GM12878 (cell line): Measurements from ENCODE around the gene PDGFA. TPM values are rescaled to one million over a fixed set of nuclear protein-coding genes. Genes with fewer than 3 reads are reported as not detected.

Source experiments
- ATAC-seq: fragments of 200-7000 bp; cut with Tn5 transposase; 3 replicates; pipeline ENCODE4 v1.9.1; 2020; ENCODE audit warnings: mild to moderate bottlenecking, moderate library complexity
- BruUV-seq: library from RNA; stranded (reverse); fragments of 400-500 nt; replicated peaks from 2 replicates; lab custom pipeline; 2021; lab: Mats Ljungman, UMichigan
- CTCF ChIA-PET: fragments of 300-600 bp; sonication (Branson Sonifier 250); formaldehyde crosslinking; extraction: SDS; loops from one replicate; lab custom pipeline; 2021; ENCODE audit warnings: inconsistent platforms; lab: Yijun Ruan, JAX
- POLR2A ChIA-PET: fragments of 350-600 bp; formaldehyde crosslinking; extraction: SDS; loops from one replicate; lab custom pipeline; 2021; ENCODE audit warnings: inconsistent platforms; lab: Charles Lee
- RAD21 ChIA-PET: fragments of 300-600 bp; sonication (Branson Sonifier 250); formaldehyde crosslinking; loops from one replicate; lab custom pipeline; 2023; ENCODE audit warnings: antibody characterized with exemption; ENCODE audit not compliant: unreplicated experiment; lab: Charles Lee
- SMC1A ChIA-PET: fragments of 300-600 bp; sonication (Branson Sonifier 250); formaldehyde crosslinking; loops from one replicate; lab custom pipeline; 2023; ENCODE audit not compliant: unreplicated experiment, uncharacterized antibody; lab: Charles Lee
- DNase-seq: peaks from one replicate; pipeline ENCODE4 v3.0.0-alpha.2; 2011; ENCODE audit warnings: low read depth, low spot score
- FAIRE-seq: peaks from 3 replicates; lab custom pipeline; 2011; peaks lifted over from hg19 to GRCh38; lab: Jason Lieb, UNC
- H2AFZ ChIP-seq: 2 replicates; pipeline ENCODE4 v1.6.0; 2011; ENCODE audit warnings: low read depth, low read length, control low read depth; ENCODE audit not compliant: control insufficient read depth
- H3K27ac ChIP-seq: 2 replicates; pipeline ENCODE4 v1.5.1; 2011; ENCODE audit warnings: control low read depth; ENCODE audit not compliant: control insufficient read depth, insufficient read depth
- H3K27me3 ChIP-seq, 2 experiments: replicated peaks in 1 of 2; 2 replicates each; pipeline versions ENCODE4 v1.6.0 to v1.6.1; 2011; ENCODE audit warnings: low read length in 1 of 2; ENCODE audit not compliant: control insufficient read depth in 2 of 2, insufficient read depth in 2 of 2
- H3K36me3 ChIP-seq, 2 experiments: 2 replicates each; pipeline ENCODE4 v1.5.1; 2011; ENCODE audit warnings: low read length in 1 of 2; ENCODE audit not compliant: control insufficient read depth in 2 of 2, insufficient read depth in 2 of 2
- H3K4me1 ChIP-seq: 2 replicates; pipeline ENCODE4 v1.6.1; 2011; ENCODE audit warnings: mild to moderate bottlenecking, low read length, moderate library complexity, mixed read lengths; ENCODE audit not compliant: control insufficient read depth, insufficient read depth
- H3K4me2 ChIP-seq: 2 replicates; pipeline ENCODE4 v1.6.0; 2011; ENCODE audit warnings: control low read depth; ENCODE audit not compliant: control insufficient read depth, insufficient read depth
- H3K4me3 ChIP-seq: fragments of 200-600 bp; sonication (generic); 2 replicates; pipeline ENCODE4 v1.5.1; 2016
- H3K79me2 ChIP-seq: 2 replicates; pipeline ENCODE4 v1.6.0; 2011; ENCODE audit warnings: low read length; ENCODE audit not compliant: control insufficient read depth, insufficient read depth
- H3K9ac ChIP-seq: 2 replicates; pipeline ENCODE4 v1.8.0; 2011; ENCODE audit warnings: low read length, control low read depth, mixed read lengths; ENCODE audit not compliant: control insufficient read depth, insufficient read depth
- H3K9me3 ChIP-seq: replicated peaks from 3 replicates; pipeline ENCODE4 v1.5.1; 2011; ENCODE audit warnings: mild to moderate bottlenecking, low read length; ENCODE audit not compliant: control insufficient read depth, insufficient read depth
- H4K20me1 ChIP-seq: 2 replicates; pipeline ENCODE4 v1.6.0; 2011; ENCODE audit not compliant: control insufficient read depth, insufficient read depth
- BACH1 ChIP-seq: fragments of 450-650 bp; IDR thresholded peaks from 2 replicates; pipeline ENCODE4 v1.6.1; 2017; ENCODE audit warnings: mild to moderate bottlenecking, borderline replicate concordance
- HDAC2 ChIP-seq: fragments of 200-600 bp; sonication (generic); IDR thresholded peaks from 2 replicates; pipeline ENCODE4 v1.6.1; 2017
- KDM1A ChIP-seq: fragments of 200-600 bp; sonication (generic); IDR thresholded peaks from 2 replicates; pipeline ENCODE4 v1.6.1; 2016; ENCODE audit warnings: borderline replicate concordance
- MXI1 ChIP-seq: fragments of 150-350 bp; IDR thresholded peaks from 2 replicates; pipeline ENCODE4 v1.6.1; 2011; ENCODE audit warnings: low read depth, mild to moderate bottlenecking, inconsistent platforms, low read length, improper control_type of control experiment
- NFYA ChIP-seq: IDR thresholded peaks from 2 replicates; pipeline ENCODE4 v1.6.1; 2011; ENCODE audit warnings: low read depth, mild to moderate bottlenecking, low read length, improper control_type of control experiment, borderline replicate concordance
- PAX8 ChIP-seq: fragments of 450-650 bp; IDR thresholded peaks from 2 replicates; pipeline ENCODE4 v1.6.1; 2017; ENCODE audit warnings: mild to moderate bottlenecking, moderate library complexity
- POLR2A ChIP-seq: IDR thresholded peaks from 2 replicates; pipeline ENCODE4 v1.6.1; 2011; ENCODE audit warnings: low read depth, mild to moderate bottlenecking, low read length
- POLR2AphosphoS2 ChIP-seq: IDR thresholded peaks from 2 replicates; pipeline ENCODE4 v1.6.1; 2011; ENCODE audit warnings: low read depth, mild to moderate bottlenecking, low read length, improper control_type of control experiment, moderate library complexity
- RELB ChIP-seq: fragments of 450-650 bp; IDR thresholded peaks from 2 replicates; pipeline ENCODE4 v1.6.1; 2017; ENCODE audit warnings: low read depth, mild to moderate bottlenecking, moderate library complexity
- SREBF2 ChIP-seq: IDR thresholded peaks from 2 replicates; pipeline ENCODE4 v1.6.1; 2012; ENCODE audit warnings: mild to moderate bottlenecking, low read length
- ZNF274 ChIP-seq: IDR thresholded peaks from one replicate; pipeline ENCODE4 v1.8.0; 2011; ENCODE audit not compliant: insufficient read length, insufficient read depth
- WGBS: methylation state at CpG from one replicate; pipeline ENCODE4 v1.1.6; 2016; ENCODE audit warnings: low lambda C conversion rate; ENCODE audit not compliant: insufficient replicate concordance, insufficient coverage; ENCODE audit errors: missing lambda C conversion rate; 5-methylcytosine and 5-hydroxymethylcytosine counted together
- in situ Hi-C: fragments of 300-500 bp; cut with MboI; formaldehyde crosslinking; loops from 9 replicates; pipeline ENCODE4 v1.14.3; 2018; ENCODE audit warnings: mixed read lengths
- intact Hi-C: fragments of 100-400 bp; cut with micrococcal nuclease; formaldehyde crosslinking; loops from one replicate; pipeline ENCODE4 v1.14.2; 2022; ENCODE audit not compliant: unreplicated experiment
- polyA plus RNA-seq, 11 experiments: library from polyadenylated mRNA; depleted of rRNA in 4 of 11; unstranded in 6 of 11; stranded (reverse) in 5 of 11; fragments of >200 nt; fragmentation: Nextera tagmentation in 4 of 11; fragmentation: Illumina TruSeq in 1 of 11; extraction: Ambion mirVana in 4 of 11; extraction: Trizol in 1 of 11; gene quantifications; 1 replicate in 1 of 11; 2 replicates in 10 of 11; pipeline versions ENCODE4 v1.2.1 to v1.2.3, GENCODE V29; 2011 to 2016; ENCODE audit warnings: inconsistent platforms in 2 of 11, missing spikeins in 2 of 11, low read depth in 1 of 11
- total RNA-seq, 4 experiments: library from RNA; depleted of rRNA in 3 of 4; stranded (reverse); fragments of >200 nt in 3 of 4; fragmentation: Illumina TruSeq in 1 of 4; extraction: Trizol in 1 of 4; gene quantifications; 2 replicates each; pipeline versions ENCODE4 v1.2.1 to v1.2.3, GENCODE V29; 2013 to 2021
- TF ChIP-seq, protein P1 (sequence below): fragments of 450-650 bp; IDR thresholded peaks from 2 replicates; pipeline ENCODE4 v1.6.1; 2017; ENCODE audit warnings: mild to moderate bottlenecking

PDGFA gene
- total and polyA plus RNA-seq, 10 of the 15 experiments (the other 5 are each of a cell fraction or from before 2014, with no cell fraction given) = 2.5 to 10.0 (median 5.6) TPM

DNA sequence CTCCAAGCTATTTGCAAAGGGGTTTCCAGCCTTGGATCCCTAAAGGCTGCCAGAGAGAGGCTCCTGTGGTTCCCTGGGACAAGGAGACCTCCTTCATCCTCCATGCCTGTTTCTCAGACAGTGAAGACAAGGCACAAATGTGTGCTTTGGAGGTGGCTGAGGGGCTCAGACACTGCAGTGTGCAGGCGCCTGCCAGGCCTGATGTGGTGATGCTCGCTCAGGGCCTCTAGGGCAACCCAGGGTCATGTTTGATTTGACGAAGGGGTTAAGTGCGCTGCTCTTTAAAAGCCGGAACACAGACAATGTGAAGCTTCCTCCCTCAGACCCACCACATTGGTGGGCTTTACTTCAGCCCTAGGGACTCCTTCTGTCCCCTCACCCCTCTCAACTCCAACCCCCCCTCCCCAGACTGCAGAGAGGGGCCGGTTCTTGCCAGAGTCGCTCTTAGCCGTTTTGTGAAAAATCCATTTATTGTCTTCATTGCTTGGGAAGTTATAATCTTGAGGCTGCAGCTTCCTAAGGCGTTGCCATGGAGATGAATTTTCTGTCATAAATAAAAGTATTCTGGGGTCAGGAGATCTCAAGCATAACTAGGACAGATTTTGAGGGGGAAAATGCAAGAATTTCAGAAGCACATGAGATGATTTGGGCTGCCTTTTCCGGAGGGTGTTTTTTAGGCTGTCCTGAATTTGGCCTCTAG, 35.8 kb downstream of the PDGFA start:
- ChIA-PET SMC1A (no interaction called here), RAD21 (no interaction called here), CTCF (no interaction called here), POLR2A (no interaction called here)
- no TSS peak for BruUV-seq
- ATAC-seq (no peak), FAIRE-seq (no peak), DNase-seq (no peak)
- Histone ChIP-seq H4K20me1 (no peaks in the 10 kb centered on the region), H3K9me3 (no peaks in the 10 kb centered on the region), H3K36me3 (no peaks in the 10 kb centered on the region), H3K4me1 (no peaks in the 10 kb centered on the region), H3K4me2 (no peak overlapping the region), H3K79me2 (no peaks in the 10 kb centered on the region), H3K4me3 (no peak overlapping the region), H2AFZ (no peak overlapping the region), H3K9ac (no peak overlapping the region), H3K27ac (no peak overlapping the region), H3K27me3 (no peaks in the 10 kb centered on the region)
- intact Hi-C loops (no loop called here), in situ Hi-C loops (no loop called here)
- WGBS = 68% methylated on average over 10 of the region's 10 CpGs
- TF ChIP-seq POLR2A (no peak), SREBF2 (no peak), PAX8 (no peak), ZNF274 (no peak), RELB (no peak), MXI1 (no peak), NFYA (no peak), KDM1A (no peak), POLR2AphosphoS2 (no peak), BACH1 (no peak), HDAC2 (no peak)
- TF ChIP-seq, protein P1, sequence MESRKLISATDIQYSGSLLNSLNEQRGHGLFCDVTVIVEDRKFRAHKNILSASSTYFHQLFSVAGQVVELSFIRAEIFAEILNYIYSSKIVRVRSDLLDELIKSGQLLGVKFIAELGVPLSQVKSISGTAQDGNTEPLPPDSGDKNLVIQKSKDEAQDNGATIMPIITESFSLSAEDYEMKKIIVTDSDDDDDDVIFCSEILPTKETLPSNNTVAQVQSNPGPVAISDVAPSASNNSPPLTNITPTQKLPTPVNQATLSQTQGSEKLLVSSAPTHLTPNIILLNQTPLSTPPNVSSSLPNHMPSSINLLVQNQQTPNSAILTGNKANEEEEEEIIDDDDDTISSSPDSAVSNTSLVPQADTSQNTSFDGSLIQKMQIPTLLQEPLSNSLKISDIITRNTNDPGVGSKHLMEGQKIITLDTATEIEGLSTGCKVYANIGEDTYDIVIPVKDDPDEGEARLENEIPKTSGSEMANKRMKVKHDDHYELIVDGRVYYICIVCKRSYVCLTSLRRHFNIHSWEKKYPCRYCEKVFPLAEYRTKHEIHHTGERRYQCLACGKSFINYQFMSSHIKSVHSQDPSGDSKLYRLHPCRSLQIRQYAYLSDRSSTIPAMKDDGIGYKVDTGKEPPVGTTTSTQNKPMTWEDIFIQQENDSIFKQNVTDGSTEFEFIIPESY = no peak
